Measurements from ENCODE around the gene UPK3B.

DNA sequence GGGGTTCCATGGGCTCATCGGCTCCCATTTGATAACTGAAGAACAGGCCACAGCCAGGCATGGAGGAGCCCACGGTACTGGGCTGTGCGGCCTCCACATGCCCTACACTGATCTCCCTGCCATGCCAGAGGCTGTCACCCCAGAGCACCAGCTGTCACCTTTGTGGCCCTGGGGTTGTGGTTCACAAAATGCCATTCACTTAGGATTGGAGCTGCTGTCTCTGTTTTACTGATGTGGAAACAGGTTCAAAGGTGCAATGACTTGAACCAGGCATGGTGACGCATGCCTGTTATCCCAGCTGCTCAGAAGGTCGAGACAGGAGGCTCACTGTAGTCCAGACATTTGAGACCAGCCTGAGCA is 4.3 kb upstream of the UPK3B start:
- no peak for TF ChIP-seq MXD4 (CRISPR knock-in tag; IDR thresholded peaks at IDR 0.05; ENCODE audit: borderline replicate concordance)
- TF ChIP-seq, protein P1, sequence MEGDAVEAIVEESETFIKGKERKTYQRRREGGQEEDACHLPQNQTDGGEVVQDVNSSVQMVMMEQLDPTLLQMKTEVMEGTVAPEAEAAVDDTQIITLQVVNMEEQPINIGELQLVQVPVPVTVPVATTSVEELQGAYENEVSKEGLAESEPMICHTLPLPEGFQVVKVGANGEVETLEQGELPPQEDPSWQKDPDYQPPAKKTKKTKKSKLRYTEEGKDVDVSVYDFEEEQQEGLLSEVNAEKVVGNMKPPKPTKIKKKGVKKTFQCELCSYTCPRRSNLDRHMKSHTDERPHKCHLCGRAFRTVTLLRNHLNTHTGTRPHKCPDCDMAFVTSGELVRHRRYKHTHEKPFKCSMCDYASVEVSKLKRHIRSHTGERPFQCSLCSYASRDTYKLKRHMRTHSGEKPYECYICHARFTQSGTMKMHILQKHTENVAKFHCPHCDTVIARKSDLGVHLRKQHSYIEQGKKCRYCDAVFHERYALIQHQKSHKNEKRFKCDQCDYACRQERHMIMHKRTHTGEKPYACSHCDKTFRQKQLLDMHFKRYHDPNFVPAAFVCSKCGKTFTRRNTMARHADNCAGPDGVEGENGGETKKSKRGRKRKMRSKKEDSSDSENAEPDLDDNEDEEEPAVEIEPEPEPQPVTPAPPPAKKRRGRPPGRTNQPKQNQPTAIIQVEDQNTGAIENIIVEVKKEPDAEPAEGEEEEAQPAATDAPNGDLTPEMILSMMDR (IDR thresholded peaks at IDR 0.05), result no peak
- TF ChIP-seq ZNF121 (CRISPR knock-in tag; IDR thresholded peaks at IDR 0.05), result no peak
- TF ChIP-seq, protein P2, sequence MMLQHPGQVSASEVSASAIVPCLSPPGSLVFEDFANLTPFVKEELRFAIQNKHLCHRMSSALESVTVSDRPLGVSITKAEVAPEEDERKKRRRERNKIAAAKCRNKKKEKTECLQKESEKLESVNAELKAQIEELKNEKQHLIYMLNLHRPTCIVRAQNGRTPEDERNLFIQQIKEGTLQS (CRISPR knock-in tag; conservative IDR thresholded peaks at IDR 0.05), result no peak
- no peak for TF ChIP-seq IRF2 (CRISPR knock-in tag; IDR thresholded peaks at IDR 0.05; ENCODE audit: borderline replicate concordance, low read depth)
- TF ChIP-seq ZNF232 (CRISPR knock-in tag; IDR thresholded peaks at IDR 0.05), result no peak
- TF ChIP-seq ATF1 (CRISPR knock-in tag; IDR thresholded peaks at IDR 0.05), result no peak

Measured in WTC11 (cell line).